ENCODE measurements around the gene MPV17L2.
"Not testable (repeated sequence)": the region's sequence is repeated elsewhere in the genome, so short reads cannot be mapped to it uniquely, and the experiment has no call there.

The MPV17L2 gene

GRCh38 chr19:18192673-18193387 lies at the start of gene MPV17L2:
Gene MPV17L2 (plus strand): TSS chr19:18193218. CDS start chr19:18193282, 64 bp downstream.
- peak; percentile 100 for DNase-seq

- no peak for DNase-seq
These were observed 49.1 kb upstream of the MPV17L2 start for GRCh38 chr19:18143902-18144301.

- no peak for DNase-seq
These were observed 48.7 kb upstream of the MPV17L2 start for GRCh38 chr19:18144361-18144760.

GRCh38 chr19:18144906-18145305 lies 48.1 kb upstream of the MPV17L2 start:
- no peak for DNase-seq

- DNase-seq: no peak
These were observed 47.5 kb upstream of the MPV17L2 start for GRCh38 chr19:18145391-18145999.

- no peak for DNase-seq
These were observed 45.6 kb upstream of the MPV17L2 start for GRCh38 chr19:18147396-18147795.

GRCh38 chr19:18149596-18149975 lies 43.4 kb upstream of the MPV17L2 start:
- no peak for DNase-seq

- DNase-seq: no peak
These were observed 42.0 kb upstream of the MPV17L2 start for GRCh38 chr19:18150776-18151624.

- peak; percentile 94 for DNase-seq
These were observed 40.6 kb upstream of the MPV17L2 start for GRCh38 chr19:18152442-18152816.

- peak; percentile 98 for DNase-seq
These were observed 40.0 kb upstream of the MPV17L2 start, which contains the start of gene PIK3R2 for GRCh38 chr19:18152817-18153555. Gene PIK3R2 (plus strand): TSS chr19:18153163. CDS start chr19:18155880, 2,717 bp downstream.

- DNase-seq: peak; percentile 12
These were observed 39.4 kb upstream of the MPV17L2 start for GRCh38 chr19:18153556-18154134.

GRCh38 chr19:18155095-18156087 lies 37.6 kb upstream of the MPV17L2 start:
- DNase-seq: no peak

GRCh38 chr19:18156268-18156667 lies 36.8 kb upstream of the MPV17L2 start:
- DNase-seq: no peak

- DNase-seq: no peak
These were observed 36.1 kb upstream of the MPV17L2 start for GRCh38 chr19:18156841-18157464.

- no peak for DNase-seq
These were observed 35.5 kb upstream of the MPV17L2 start for GRCh38 chr19:18157465-18158063.

GRCh38 chr19:18158467-18158866 lies 34.6 kb upstream of the MPV17L2 start:
- DNase-seq: no peak

GRCh38 chr19:18159059-18159616 lies 33.9 kb upstream of the MPV17L2 start:
- DNase-seq: not testable (repeated sequence)

- DNase-seq: no peak
These were observed 33.2 kb upstream of the MPV17L2 start for GRCh38 chr19:18159810-18160209.

- no peak for DNase-seq
These were observed 32.5 kb upstream of the MPV17L2 start for GRCh38 chr19:18160493-18160970.

All from stimulated activated naive CD4-positive, alpha-beta T cell treated with Interleukin-2 at 50 U/mL for 16 hours (primary cell).